Umbilical cord (tissue), 2 donors: ENCODE data around the gene ATF7. TPM values are rescaled to one million over a fixed set of nuclear protein-coding genes. Genes with fewer than 3 reads are reported as not detected.
A peak's percentile ranks its signal among the peaks of the same experiment; 100 is the strongest.
"Not testable (repeated sequence)": the region's sequence is repeated elsewhere in the genome, so short reads cannot be mapped to it uniquely, and the experiment has no call there.

Experiments
- DNase-seq: peaks from one replicate; pipeline ENCODE4 v3.0.0-alpha.2; 2015; ENCODE audit warnings: low spot score
- total RNA-seq: library from RNA; depleted of rRNA; stranded (reverse); fragments of >200 nt; gene quantifications from one replicate; pipeline ENCODE4 v1.2.3, GENCODE V29; 2014; ENCODE audit warnings: low replicate concordance; ENCODE audit not compliant: insufficient read depth

The ATF7 gene
- total RNA-seq: 15.4 TPM

DNA sequence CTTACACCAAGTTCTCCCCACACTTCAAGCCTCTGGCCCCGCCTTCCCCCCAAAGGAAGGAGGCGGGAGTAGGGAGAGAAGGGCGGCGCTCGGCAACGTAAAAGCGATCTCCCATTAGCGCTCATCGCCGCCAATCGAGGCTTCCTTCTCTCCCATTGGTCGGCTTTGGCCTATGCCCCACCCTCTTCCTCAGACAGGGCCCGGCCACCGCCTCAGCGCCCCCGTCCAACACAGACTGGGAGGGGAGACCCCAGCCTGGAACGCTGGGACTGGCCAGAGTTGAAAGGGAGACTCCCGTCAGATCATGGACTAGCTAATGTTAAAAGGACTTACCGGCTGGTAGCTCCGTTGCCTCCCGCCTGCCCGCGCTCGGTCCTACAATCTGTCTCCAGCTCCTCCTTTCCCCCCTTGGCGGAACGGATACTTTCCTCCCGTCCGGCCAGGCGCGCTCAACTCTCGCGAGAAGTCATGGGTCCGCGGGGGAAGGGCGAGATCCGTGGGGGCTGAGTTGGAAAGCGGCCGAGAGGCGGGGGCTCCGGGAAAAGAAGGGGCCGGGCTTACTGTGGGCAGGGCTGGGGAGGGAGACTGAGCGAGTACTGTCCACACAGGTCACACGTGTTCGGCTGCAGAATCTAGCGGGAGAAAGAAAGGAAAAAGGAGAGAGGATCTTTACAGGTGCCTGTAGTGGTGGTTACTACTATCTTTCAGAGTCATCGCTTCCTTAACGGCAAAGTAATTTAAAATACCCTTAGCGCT, at the start of gene ATF7:
ATF7 (minus strand) TSS at position 437 of the 756 bp plus-strand sequence. CDS start 25,382 bp downstream, outside the sequence.
- DNase-seq: peak; percentile 99

DNA sequence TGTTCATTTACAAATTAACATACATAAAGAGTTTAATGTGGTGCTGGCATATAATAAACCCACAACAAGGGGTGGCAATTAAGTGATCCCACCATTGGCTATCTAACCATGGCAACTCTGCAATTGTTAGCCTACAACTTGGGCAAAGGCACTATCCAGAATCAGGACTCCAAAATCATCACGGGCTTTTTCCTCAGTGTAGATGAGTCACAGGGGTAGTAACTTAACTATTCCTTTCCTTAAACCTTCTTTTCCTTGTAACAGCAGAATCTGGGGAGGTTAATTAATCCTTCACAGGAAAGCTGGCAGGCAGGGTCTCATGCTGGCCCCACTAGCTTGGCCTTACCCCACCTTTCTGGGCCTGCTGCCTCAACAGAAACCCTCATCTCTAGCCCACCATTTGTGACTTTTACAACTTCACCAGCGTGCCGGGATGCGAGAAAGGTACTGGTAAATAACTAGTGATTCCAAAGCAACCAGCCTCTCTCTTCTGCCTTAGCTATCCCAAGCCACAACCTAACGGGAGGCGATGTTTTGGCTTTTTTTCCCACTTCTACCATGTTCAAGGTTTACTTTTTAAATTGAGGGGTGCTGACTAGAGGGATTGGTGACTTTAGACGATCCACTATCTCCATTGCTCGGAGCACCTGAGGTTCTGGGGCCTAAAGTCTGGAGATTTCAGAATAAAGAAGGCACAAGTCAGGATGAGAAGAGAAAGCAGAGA, 49.0 kb upstream of the ATF7 start:
- DNase-seq: no peak

DNA sequence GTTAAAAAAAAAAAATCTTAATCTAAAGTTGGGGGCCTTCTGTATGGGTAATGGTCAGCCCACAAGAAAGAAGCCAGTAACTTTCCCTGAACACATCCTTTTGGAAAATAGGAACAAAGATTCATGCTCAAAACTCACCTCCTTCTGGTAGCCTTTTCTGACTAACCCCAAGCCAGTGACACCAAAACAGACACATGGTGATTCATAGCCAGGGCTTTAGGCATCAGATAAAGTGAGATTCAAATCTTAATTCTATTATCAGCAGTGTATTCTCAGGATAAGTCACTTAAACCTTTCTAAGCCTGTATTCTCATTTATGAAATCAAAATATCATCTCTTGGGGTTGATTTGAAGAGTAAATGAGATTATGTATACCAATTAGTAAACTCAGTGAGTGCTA, 44.8 kb upstream of the ATF7 start:
- no peak for DNase-seq

DNA sequence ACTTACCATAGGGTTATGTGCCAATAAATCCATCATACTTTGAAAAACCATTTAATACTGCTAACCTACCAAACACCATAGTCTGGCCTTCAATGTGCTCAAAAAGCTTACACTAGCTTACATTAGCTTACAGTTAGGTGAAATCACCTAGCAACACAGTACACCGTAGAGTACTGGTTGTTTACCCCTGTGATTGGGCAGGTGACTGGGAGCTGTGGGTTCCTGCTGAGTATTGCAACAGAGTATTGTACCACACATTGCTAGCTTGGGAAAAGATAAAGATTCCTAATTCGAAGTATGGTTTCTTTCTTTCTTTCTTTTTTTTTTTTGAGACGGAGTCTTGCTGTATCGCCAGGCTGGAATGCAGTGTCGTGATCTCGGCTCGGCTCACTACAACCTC, 44.1 kb upstream of the ATF7 start:
- DNase-seq: no peak

DNA sequence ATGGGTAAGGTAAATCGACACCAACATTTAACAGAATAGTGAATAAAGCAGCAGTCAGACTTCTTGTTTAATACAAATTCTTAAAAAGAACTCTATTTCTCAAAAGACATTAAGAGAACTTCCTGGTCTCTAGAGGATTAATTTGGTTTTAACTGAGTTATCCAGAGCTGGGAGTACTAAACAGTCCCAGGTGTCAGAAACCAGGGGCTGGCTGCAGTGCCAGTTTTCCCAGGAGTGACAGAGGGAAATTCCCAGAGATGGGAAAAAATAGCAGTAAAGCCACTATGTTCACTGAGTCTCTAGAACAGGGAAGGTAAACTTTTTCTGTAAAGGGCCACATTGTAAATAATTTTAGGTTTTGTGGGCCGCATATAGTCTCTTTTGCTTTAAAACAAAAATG, 40.9 kb upstream of the ATF7 start:
- DNase-seq: no peak

DNA sequence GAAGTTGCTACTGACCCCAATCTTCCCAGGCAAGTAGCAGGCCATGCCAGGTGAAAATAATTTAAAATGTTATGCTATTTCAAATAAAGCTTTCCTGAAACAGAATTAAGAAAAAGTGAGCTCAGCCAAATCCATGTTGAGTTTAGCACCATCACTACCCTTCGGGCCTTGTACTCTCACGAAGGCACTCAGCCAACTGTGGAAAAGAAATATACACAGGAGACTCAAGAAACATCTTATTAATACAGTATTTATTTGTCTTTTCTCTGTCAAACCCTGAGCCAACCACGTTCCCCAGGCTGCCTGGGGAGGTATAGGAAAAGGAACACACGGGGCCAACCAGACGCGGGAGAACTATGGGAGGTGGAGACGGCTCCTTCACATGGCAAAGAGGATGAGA, 38.8 kb upstream of the ATF7 start:
- DNase-seq: no peak

DNA sequence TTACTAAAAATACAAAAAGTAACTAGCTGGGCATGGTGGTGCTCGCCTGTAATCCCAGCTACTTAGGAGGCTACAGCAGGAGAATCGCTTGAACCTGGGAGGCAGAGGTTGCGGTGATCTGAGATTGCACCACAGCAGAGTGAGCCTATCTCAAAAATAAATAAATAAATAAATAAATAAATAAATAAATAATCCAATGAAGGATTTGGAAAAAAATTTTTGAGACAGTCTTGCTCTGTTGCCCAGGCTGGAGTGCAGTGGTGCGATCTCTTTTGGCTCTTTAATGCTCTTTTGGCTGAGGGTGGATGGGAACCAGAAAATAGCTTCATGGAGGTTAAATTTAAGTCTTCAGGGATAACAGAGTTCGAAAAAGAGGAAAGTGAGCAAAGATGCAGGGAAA, 38.0 kb upstream of the ATF7 start:
- DNase-seq: no peak

DNA sequence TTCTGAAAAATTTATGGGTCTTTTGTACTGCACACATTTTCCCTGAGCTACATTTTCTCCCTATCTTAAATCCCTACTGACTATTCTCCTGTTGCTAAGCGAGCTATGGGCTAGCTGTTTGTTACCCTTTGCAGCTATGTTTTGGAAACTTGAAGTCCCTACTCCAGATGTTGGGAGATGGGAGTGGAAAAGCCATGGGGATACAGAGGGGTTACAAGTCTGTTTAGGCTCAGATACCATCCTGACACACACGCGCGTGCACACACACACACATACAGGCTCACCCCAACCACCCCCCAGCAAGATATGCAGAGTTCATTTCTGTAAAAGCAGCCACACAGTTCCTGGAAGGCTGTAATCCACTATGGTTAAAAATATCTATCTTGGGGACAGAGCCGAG, 33.9 kb upstream of the ATF7 start:
- peak; percentile 61 for DNase-seq

DNA sequence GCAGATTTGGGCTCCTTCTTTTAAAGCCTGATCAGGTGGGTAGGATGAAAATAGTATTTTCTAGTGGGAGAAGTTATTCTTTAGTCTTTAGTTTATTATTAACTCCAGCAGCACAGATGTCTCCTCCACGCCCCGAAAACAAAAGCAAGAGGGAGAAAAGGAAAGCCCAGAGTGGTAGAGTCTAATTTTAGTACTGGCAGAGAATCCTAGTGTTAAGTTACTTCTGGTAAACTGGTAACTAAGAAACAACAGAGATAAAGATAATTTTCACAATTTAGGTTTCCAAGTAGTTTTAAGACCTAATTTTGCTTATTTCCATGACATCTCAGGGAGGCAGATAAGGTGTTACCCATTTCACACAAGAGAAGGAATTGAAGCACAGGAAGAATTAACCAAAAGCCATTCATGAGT, 33.4 kb upstream of the ATF7 start:
- no peak for DNase-seq

DNA sequence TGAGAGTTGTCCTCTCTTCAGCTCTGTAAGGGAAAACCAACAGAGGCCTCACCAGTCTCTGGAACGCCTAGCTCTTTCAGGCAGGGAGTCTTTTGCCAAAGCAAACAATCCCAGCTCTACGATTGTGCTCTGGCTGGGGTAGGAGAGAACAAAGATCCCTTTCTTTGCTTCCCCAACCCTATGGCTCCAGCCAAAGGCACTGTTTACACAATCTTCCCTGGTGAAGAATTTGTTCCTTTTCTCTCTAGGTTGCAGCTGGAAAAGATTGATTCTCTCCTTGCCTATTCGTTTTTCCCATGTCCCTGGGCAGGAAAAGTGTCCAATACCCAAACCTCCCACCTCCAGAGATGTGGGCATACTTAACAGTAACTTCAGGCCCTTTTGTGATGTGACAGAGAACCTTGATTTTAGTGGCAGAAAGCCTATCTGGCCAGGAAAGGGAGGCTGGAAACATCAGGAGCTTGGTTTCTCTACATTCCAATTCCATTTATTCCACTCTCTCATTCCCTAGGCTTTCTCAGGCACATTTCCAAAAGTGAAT, 32.9 kb upstream of the ATF7 start:
- peak; percentile 58 for DNase-seq

DNA sequence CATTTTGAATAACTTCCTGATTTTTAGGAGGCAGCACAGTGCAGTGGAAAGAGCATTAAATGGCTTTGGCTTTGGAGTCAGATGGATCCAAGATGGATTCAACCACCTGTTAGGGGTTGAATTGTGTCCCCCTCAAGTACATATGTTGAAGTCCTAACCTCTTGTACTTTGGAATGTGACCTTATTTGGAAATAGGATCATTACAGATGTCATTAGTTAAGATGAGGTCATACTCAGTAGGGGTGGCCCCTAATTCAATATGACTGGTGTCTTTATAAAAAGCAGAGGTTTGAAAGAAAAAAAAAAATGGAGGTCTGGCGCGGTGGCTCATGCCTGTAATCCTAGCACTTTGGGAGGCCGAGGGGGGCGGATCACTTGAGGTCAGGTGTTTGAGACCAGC, 30.9 kb upstream of the ATF7 start:
- no peak for DNase-seq

DNA sequence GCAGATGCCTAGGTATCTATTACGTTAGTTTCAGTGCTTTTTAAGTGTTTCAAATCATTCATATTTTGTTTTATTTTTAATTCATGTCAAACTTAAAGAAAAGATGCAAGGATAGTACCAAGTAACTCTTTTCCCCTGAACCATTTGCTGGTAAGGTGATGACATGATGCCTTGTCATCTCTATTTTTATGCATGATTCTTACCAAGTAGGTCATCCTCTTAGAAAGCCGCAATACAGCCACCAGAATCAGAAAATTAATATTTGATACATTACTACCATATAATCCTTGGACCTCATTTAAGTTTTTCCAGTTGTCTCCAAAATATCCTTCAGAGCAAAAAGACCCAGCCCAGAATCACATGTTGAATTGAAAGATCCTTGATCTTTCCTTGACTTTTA, 27.4 kb upstream of the ATF7 start:
- DNase-seq: no peak

DNA sequence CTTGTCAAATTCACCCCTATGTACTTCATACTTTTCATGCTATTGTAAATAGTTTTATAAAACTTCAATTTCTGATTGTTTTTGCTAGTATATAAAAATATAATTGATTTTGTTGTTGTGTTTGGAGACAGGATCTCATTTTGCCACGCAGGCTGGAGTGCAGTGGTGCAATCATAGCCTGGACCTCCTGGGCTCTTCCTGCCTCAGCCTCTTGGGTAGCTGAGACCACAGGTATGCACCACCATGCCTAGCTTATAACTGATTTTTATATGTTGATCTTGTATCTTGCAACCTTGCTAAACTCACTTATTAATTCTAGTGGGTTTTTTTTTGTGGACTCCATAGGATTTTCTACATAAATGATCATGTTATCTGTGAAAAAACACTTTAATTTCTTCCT, 26.2 kb upstream of the ATF7 start:
- DNase-seq: no peak

DNA sequence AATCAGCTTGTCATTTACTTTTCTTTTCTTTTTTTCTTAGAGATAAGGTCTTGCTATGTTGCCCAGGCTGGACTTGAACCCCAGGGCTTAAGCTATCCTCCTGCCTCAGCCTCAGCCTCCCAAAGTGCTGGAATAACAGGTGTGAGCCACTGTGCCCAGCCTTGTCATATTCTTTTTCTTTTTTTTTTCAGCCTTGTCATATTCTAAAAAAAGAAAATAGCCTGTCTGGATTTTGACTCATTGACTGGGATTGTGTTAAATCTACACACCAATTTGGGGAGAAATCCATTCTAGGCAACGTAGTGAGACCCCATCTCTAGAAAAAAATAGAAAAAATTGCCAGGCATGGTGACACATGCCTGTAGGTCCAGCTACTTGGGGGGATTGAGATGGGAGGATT, 25.6 kb upstream of the ATF7 start:
- DNase-seq: no peak

DNA sequence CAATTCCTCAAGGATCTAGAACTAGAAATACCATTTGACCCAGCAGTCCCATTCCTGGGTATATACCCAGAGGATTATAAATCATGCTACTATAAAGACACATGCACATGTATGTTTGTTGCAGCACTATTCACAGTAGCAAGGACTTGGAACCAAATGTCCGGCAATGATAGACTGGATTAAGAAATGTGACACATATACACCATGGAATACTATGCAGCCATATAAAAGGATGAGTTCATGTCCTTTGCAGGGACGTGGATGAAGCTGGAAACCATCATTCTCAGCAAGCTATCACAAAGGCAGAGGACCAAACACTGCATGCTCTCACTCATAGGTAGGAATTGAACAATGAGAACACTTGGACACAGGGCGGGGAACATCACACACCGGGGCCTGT, 20.1 kb upstream of the ATF7 start:
- not testable (repeated sequence) for DNase-seq

DNA sequence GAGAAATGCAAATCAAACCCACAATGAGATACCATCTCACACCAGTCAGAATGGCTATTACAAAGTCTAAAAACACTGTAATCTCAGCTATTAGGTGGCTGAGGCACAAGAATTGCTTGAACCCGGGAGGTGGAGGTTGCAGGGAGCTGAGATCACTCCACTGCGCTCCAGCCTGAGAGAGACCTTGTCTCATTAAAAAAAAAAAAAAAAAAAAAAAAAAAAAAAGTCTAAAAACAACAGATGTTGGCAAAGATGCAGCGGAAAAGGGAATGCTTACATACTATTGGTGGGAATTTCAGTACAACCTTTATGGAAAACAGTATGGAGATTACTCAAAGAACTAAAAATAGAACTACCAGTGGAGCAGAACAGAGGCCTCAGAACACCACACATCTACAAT, 19.0 kb upstream of the ATF7 start:
- DNase-seq: no peak

DNA sequence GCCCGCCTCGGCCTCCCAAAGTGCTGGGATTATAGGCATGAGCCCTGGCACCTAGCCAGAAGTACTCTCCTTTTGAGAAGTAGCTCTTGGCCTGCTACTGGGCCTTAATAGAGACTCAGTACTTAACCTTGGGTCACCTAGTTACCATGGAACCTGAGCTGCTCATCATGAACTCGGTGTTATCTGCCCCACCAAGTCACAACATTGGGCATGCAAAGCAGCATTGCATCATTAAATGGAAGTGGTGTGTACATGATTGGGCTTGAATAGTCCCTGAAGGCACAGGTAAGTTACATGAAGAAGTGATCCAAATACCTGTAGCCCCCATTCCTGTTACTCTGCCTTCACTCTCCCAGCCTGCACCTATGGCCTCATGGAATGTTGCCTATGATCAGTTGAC, 18.0 kb upstream of the ATF7 start:
- DNase-seq: no peak

DNA sequence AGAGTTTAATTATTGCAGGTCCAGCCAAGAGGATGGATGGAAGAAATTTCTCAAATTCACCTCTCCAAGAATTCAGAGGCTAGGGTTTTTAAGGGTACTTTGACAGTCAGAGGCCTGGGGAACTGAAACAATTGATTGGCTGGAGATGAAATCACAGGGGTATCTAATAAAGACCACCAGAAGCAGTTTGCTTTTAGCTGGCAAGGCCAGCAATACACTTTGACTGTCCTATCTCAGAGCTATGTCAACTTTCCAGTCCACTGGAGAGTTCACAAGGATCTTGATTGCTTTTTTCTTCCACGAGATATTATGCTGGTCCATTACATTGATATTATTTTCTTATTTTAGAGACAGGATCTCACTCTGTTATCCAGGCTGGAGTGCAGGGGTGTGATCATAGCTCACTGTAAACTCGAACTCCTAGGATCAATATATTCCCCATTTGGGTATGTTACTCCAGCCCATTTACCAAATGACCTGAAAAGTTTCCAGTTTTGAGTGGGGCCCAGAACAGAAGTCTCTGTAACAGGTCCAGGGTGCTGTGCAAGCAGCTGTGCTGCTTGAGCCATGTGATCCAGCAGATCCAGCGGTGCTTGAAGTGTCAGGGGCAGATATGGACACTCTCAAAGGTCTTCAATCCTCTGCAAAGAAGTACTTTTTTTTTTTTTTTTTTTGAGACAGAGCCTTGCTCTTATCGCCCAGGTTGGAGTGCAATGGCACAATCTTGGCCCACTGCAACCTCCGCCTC, 17.2 kb upstream of the ATF7 start:
- DNase-seq: no peak

DNA sequence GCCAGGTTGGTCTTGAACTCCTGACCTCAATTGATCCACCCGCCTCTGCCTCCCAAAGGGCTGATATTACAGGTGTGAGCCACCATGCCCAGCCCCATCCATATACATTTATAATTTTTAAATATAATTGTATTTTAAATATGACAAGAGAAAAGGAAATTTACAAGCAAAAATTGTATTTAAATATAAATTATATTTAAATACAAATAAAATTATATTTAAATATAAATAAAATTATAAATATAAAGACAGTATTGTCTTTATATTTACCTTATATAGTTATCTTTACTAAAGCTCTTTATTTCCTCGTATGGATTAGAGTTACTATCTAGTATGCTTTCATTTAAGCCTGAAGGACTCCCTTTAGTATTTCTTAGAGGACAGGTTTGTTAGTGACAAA, 11.9 kb upstream of the ATF7 start:
- DNase-seq: no peak

DNA sequence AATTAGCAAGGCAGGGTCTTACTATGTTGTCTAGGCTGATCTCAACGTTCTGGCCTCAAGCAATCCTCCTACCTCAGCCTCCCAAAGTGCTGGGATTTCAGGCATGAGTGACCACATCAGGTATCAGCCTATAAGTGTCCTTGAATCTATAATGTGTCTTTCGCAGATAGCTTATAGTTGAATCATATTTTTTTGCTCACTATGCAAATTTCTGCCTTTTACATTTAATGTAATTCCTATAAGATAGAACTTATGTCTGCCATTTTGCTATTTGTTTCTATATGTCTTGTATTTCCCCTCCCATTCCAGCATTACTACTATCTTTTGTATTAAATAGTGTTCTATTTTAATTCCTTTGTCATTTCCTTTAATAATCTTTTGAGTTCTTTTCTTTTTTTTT, 10.5 kb upstream of the ATF7 start:
- DNase-seq: no peak

DNA sequence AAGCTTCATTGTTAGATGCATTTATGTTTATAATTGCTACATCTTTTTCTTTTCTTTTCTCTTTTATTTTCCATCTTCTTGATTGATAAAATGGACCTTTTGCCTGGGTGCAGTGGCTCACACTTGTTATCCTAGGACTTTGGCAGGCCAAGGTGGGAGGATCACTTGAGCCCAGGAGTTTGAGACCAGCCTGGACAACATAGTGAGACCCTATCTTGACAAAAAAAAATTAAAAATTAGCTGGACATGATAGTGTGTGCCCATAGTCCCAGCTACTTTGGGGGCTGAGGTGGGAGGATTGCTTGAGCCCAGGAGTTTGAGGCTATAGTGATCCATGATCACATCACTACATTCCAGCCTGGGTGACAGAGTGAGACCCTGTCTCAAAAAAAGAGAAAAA, 9.5 kb upstream of the ATF7 start:
- not testable (repeated sequence) for DNase-seq

DNA sequence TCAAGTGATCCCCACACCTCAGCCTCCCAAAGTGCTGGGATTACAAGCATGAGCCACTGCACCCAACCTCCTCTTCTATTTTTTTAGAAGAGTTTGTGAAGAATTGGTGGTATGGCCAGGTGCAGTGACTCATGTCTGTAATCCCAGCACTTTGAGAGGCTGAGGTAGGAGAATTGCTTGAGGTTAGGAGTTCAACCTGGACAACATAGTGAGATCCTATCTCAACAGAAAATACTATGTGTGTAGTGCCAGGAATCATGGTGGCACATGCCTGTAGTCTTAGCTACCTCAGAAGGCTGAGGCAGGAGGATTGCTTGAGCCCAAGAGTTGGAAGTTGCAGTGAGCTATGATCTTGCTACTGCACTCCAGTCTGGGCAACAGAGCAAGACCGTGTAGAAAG, 5.5 kb upstream of the ATF7 start:
- no peak for DNase-seq
